ENCODE results near the gene FAH. TPM values are rescaled to one million over a fixed set of nuclear protein-coding genes. Genes with fewer than 3 reads are reported as not detected.
"Not testable (repeated sequence)": the region's sequence is repeated elsewhere in the genome, so short reads cannot be mapped to it uniquely, and the experiment has no call there.

The FAH gene
- total RNA-seq, 1 donor from 2014 or later: 94.9 TPM

DNA sequence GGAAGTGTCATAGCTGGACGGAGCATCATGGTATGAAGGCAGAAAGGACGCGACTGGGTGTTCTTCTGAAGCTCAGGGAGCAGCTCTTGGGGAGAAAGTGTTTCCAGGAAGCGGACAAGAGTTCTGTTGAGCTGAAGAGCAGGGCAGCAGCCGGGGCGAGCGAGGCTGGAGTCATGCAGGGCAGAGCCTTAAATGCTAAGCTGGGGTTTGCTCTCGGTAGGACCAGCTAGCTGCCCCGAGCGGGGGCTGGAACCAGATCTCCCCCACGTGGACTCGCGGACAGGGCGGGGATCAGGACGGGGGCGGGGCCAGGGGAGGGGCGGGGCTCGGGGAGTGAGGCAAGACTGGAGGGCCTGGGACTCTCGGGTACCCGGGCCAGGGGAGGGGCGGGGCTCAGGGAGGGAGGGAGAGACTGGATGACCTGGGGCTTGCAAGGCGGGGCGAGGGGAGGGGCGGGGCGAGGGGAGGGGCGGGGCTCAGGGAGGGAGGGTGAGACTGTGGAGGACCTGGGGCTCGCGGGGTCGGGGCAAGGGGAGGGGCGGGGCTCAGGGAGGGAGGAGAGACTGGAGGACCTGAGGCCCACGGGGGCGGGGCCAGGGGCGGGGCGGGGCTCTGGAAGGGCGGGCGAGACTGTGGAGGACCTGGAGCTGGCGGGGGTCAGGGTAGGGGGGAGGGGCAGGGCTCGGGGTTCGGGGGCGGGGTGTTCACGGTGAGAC is 461 bp upstream of the FAH start:
- DNase-seq: peak; percentile 96

DNA sequence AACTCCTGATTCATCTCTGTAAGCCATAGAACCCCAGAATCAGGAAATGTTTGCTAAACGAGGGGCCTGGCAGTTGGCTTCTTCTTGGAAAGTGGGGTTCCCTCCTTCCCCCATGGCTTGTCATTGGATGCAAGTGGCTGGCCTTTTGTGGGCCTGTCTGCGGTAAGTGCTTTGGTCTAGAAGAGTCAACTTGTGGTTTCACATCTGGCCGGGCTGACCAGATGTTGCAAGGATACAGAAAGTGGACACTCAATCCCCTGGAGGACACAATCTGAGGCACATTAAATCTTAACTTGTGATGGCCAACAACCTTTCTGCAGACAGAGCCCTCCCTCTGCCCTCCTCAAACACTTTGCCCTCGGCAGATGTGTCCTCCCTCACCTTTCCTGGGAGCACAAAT is 1.1 kb downstream of the FAH start:
- DNase-seq: no peak

DNA sequence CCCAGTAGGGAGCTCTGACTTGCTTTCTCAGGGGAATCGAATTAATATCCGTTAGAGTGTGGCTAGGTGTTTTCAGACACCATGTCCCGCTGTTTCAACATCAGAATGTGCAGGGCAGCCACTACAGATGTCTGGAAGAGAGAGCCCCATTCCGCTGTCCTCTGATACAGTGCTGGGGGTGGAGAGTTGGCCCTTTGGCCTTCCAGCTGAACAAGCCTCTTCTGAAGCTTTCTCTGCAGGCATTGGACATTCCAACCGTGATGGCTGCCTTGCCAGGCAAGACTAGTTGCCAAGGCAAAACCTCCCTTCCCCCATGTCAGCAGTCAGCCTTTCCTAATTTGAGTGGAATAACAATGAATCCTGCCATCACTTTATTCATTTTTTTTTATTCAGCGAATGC is 1.5 kb downstream of the FAH start:
- DNase-seq: no peak

DNA sequence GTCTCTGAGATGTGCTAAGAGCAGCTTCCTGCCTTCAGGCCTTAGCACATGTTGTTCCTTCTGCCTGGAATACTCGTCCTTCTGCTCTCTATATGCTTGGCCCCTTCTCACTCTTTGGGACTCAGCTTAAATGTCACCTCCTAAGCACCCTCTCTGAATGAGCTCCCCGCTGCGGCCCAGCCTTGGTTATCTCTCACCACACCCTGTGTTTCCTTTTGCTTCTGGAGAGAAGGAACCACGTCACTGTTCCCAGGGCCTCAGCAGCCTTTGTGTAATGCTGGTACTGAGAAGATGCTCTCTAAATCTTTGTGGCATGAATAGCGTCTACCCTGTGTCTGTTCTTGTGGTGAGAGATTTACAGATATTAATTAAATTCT is 2.2 kb downstream of the FAH start:
- DNase-seq: no peak

DNA sequence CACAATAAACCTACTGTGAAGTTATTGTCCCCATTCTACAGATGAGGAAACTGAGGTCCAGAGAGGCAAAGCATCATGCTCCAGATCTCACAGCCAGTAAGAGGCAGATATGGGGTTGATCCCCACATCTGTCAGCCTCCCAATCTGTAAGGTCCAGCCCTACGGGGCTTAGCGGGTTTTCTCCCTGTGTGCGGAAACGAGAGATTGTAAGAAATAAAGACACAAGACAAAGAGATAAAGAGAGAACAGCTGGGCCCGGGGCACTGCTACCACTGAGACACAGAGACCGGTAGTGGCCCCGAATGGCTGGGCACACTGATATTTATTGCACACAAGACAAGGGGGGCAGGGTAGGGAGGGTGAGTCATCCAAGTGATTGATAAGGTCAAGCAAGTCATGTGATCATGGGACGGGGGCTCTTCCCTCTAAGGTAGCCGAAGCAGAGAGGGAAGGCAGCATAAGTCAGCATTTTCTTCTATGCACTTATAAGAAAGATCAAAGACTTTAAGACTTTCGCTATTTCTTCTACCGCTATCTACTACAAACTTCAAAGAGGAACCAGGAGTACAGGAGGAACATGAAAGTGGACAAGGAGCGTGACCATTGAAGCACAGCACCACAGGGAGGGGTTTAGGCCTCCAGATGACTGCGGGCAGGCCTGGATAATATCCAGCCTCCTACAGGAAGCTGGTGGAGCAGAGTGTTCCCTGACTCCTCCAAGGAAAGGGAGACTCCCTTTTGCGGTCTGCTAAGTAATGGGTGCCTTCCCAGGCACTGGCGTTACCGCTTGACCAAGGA is 2.8 kb downstream of the FAH start:
- DNase-seq: not testable (repeated sequence)

DNA sequence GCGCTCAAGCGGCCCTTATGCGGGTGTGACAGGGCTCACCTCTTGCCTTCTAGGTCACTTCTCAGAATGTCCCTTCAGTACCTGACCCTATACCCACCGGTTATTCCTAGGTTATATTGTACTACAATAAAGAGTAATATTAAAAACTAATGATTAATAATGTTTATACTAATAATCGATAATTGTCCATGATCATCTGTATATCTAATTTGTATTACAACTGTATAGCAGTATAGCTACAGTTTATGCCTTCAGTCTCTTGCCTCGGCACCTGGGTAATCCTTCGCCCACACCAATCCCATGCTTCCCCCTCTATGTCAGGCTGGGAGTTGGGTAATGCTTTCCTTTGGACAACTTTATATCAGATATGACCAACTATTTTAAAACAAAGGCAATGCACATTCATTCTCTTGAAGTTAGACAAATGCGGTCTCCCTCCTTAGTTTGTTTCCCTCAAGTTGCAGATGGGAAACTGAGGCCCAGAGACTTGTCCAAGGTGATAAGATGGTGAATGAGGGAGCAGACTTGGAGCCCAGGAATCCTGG is 3.4 kb downstream of the FAH start:
- no peak for DNase-seq

DNA sequence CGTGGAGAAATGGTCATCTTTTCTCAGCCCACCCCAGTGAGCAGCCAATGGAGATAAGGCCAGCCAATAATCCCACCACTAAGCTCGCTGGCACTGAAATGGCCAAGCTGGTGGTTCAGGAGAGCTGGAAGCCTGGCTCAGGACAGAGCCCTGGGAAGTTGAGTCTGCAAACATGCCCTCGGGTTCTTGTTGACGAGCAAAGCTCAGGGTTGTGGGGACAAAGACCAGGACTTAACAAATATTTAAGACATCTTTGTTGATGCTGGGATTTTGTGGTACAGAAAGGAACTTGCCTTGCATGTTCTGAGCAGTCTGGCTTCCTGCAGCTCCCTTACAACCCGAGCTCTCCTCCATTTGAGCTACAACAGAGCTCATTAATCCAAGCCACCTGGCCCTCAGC is 4.4 kb downstream of the FAH start:
- DNase-seq: no peak

DNA sequence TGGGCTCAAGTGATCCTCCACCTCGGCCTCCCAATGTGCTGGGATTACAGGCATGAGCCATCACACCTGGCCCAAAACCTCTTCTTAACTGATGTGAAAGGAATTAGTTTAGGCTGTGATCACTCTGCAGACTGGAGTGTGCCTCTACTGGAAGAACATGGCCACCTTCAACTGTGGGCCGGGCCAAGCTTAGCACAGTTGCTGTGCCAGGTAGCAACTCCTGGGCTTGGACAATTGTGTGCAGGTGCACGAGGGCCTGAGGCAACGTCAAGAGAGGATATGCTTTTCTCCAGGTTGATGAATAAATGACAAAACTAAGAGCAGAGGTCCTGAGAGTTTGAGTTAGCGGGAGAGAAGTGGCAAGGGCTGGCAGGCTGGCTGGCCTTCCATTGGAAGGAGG is 6.5 kb downstream of the FAH start:
- DNase-seq: no peak

DNA sequence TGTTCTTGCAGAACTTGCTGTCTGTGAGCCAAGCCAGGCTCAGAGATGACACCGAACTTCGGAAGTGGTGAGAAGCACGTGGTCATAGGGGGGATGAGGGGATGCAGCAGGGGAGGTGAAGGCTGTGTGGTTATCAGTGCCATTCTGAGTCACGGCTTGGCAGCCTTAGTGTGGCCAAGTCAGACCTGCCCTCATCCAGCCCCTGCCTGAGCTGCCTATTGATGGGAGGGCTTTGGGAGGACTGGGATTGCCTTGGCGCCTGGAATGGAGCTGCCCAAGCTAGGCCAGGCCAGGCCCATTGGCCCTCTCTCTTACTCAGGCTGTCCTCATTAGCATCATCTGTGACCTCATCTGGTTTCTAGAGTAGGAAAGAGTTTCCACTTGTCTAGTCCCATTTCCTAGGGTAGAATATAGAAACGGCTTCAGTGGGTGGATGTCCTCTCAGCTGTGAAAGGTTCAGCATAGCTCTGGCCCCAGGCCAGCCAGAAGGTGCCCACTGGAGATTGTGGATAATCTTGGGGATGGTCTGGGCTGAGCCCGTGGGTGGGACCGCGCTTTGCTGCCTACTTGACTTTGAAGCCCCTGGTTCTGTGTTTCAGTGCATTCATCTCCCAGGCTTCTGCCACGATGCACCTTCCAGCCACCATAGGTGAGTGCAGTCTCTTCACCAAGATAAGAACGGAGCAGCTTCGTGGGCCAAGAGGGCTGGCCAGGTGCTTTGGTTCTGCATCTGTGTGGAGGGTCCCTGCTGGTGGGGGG is 7.2 kb downstream of the FAH start:
- DNase-seq: no peak

DNA sequence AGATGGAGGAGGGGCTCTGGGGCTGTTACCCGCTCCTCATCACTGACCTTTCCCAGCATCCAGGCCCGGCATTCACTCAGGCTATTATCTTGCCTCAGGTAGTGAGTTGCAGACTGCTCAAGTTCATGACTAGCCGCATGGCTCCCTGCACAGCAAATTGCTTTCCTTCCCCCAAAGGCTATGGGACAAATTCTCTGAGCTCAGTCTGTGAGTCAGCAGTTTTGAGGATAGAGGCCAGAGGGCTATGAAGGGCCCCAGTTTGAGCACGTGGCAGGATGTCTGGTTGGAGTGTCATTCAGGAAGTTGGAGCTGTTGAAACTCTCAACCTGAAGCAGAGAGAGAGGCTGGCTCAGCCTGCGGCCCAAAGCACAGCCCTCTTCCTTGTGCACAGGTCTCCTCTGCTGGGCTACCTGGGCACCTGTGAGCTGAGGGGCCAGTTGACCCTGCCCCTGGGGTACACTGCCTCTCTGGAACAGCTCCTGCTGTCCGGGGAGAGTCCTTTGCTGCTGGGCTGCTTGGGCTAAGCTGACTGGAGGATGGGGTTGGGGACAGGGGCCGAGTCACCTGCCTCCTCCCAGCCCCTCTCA is 7.9 kb downstream of the FAH start:
- DNase-seq: peak; percentile 24

DNA sequence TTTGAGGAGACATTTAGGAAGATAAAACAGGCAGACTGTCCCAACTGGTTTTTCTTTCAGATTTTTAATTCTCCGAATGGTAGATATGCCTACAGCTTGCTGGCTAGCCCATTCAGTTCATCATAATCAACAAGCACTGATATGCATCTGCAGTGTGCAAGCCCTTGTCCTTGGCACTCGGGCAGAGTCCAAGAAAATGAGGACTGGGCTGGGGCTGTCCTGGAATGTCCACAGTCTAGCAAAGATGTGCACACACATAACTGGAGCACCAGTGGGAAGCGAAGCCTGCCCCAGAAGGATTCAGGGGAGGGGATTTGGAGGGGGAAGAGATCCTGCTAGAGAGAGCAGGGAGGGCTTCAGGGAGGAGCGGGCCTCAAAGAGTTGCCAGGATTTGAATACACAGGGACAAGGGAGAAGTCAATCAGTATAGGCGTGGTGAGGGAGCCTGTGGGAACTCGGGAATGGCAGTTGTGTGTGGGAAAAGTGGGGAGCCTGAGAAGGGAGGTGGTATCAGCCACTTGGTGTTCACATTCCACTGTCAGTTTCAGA is 8.7 kb downstream of the FAH start:
- no peak for DNase-seq

DNA sequence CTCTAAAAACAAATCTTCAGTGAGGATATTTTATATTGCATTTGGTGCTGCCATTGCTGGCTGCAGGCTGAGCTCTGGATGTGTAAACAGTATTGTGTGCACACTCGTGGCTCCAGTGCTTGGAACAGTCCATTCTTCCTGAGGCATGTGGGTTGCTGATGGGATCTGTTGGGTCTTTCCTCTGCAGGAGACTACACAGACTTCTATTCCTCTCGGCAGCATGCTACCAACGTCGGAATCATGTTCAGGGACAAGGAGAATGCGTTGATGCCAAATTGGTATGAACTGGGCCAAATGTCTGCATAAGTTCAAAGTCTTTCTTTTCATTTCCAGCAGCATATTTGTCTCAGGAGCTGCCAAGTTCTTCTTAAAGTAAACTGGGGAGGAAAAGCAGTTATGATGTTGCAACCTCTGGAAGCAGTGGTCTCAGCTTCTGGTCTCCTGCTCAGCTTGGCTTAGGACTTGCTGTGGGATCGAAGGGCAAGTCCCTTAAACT is 9.3 kb downstream of the FAH start:
- peak; percentile 21 for DNase-seq

DNA sequence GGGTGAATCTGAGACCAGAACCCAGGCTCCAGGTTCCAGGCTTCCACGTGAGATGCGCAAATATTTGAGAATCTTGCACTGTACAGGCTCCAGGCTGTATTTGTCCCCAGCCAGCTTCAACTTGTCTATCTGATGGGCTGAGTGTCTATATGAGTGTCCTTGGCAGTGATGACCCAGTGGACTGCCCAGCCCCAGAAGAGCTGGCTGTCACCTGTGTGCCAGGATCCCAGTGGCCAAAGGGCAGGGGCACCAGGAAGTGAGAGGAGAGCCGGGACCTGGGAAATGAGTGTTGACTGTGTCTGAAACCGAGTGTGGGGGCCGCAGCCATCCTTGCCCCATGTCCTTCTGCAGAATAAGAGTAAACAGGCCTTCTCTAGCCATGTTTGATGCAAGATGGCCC is 10.4 kb downstream of the FAH start:
- no peak for DNase-seq

DNA sequence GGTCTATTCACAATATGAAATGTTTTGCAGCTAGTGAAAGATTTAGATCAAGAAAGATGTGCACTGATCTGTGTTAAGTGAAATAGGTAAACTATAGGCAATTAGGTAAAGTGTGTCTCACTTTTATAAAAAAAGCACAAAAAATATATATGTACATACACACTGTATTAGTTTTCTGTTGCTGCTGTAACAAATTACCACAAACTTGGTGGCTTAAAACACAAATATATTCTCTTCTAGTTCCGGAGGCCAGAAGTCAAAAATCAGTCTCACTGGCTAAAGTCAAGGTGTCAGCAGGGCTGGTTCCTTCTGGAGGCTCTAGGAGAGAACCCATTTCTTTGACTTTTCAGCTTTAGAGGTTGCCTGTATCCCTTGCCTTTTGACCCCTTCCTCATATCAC is 11.1 kb downstream of the FAH start:
- no peak for DNase-seq

DNA sequence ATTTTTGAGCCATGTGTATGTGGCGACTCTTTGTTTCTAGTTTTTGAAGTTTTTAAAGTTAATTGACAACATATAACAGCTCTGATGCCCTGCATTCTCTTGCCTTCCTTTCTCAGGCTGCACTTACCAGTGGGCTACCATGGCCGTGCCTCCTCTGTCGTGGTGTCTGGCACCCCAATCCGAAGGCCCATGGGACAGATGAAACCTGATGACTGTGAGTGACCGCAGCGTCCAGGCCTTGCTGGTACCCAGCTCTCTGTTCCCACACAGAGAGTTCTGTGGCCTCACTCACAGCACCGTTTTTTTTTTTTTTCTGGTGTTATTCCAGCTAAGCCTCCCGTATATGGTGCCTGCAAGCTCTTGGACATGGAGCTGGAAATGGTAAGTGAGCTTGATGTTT is 15.1 kb downstream of the FAH start:
- DNase-seq: no peak

DNA sequence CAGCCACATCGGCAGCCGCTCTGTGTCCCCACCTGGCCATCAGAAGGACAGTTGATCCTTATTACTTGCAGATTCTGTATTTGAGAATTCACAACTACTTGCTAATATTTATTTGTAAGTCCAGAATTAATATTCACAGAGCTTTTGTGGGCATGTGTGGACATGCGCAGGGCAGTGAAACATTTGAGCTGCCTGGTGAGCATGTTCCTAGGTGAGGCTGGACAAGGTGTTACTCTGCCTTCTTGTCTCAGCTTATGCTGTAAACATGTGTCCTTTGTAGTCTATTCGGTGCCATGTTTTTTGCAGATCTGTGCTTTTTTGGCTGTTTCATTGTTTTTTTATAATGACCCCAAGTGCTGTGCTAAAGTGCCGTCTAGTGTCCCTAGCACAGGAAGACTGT is 15.6 kb downstream of the FAH start:
- DNase-seq: no peak

DNA sequence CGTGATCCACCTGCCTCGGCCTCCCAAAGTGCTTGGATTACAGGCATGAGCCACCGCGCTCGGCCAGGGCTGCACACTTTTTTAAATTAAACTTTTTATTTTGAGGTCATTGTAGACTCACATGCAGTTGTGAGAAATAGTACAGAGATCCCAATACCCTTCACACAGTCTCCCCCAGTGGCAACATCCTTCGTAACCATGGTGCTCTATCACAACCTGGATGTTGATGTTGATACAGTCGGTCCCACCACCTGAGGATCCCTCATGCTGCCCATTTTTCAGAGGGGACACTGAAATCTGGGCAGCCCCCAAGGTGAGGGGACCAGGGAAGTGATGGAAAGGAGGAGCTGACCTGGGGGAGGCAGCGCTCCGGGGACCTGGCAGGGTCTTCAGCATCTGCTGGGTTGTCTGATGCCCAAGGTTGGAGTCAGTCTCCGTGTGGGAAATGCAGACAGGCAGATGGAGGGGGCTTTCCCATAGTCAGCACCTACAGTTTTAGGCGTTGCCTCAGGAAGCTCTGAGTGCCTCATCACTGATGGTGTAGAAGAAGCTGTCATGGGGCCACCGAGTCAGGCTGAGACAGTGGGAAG is 17.1 kb downstream of the FAH start:
- DNase-seq: no peak

DNA sequence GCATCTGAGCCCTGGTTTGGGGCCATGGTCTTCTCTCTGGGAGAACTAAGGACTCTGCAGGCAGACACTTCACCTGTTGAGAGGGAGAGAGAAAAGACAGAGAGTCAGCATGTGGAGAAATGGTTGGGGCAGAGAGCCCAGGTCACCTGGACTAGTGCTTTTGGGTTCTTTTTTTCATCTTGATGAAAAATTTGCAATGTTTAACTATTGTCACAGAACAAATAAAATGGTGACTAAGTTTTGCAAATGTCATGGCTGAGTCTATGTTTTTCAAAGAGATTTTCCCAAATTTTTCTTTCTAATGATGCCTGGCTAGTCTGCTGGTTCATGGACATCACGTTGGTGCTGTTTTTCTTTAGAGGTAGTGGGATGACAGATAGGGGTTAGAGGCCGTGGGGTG is 17.8 kb downstream of the FAH start:
- DNase-seq: no peak

DNA sequence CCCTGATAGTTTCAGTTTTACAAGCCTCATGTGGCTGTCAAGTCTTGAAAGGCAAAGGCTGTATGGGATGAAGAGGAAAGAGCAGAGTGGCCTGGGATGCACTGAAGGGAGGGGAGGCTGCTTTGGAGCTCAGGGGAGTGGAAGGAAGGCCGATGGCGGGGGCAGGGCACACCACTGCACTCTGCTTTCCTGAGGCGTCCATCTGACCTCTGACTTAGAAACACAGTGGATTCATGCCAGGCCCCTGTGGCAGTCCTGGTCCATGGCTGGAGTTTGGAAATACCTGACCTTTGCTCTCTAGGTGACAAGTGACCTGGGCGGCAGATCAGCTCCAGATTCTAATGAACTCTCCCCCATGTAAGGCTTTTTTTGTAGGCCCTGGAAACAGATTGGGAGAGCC is 19.0 kb downstream of the FAH start:
- DNase-seq: no peak

DNA sequence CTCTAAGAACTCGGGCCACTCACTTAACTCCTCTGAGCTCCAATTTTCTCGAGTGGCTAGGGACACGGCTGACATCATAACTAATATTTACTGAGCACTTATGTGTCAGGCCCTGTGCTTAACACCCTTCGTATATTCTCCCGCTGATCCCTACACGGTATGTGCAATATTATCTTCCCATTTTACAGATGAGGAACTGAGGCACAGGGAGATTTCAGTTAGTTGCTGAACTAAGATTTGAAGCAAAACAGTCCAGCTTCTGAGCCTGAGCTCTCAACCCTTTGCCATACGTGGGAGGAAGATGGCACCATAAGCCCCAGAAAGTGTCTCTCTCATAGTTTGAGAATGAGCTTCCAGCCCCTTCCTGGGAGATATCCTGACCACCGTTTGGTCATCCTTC is 19.6 kb downstream of the FAH start:
- no peak for DNase-seq

DNA sequence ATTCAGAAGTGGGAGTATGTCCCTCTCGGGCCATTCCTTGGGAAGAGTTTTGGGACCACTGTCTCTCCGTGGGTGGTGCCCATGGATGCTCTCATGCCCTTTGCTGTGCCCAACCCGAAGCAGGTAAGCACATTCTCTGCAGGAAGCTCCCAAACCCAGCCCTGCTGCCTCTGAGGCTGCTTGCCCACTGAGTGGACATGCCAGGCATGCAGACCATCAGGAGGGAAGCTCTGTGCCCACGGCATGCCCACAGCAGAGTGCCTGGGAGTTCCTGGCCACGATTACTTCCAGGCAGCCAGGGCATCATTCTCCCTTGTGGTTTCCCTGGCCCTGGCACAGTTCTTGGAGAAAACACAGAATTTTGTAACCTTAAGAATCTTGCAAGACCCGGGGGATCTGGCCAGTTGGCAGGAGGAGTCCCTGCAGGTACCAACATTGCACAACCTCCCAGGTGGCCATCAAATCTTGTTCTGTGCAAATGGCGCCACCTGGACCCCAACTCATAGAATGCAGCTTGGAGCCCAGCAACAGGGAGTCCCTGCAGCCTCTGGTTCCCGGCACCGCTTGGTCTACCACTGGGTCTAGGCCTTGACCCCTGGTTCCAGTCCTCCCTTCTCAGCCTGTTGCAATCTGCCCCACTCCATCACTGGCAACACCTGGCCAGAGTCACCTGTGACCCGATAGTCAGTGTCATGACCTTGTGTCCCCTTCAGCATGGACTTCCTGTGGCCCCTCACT is 20.4 kb downstream of the FAH start:
- peak; percentile 72 for DNase-seq

All from tongue (tissue), 2 donors.